HCT116 (cell line): Measurements from ENCODE around the gene CBX7. TPM values are rescaled to one million over a fixed set of nuclear protein-coding genes. Genes with fewer than 3 reads are reported as not detected.

Experiments used
- ATAC-seq: fragments of 200-7000 bp; cut with Tn5 transposase; 2 replicates; pipeline ENCODE4 v1.9.1; 2020; ENCODE audit warnings: mild to moderate bottlenecking, moderate library complexity
- BruUV-seq: library from RNA; stranded (reverse); fragments of 400-500 nt; replicated peaks from 2 replicates; lab custom pipeline; 2021; lab: Mats Ljungman, UMichigan
- CTCF ChIA-PET: fragments of 300-600 bp; sonication (Branson Sonifier 250); formaldehyde crosslinking; loops from one replicate; lab custom pipeline; 2021; ENCODE audit warnings: antibody characterized with exemption; lab: Charles Lee
- POLR2A ChIA-PET: fragments of 300-600, 350-600 bp; sonication (Branson Sonifier 250); formaldehyde crosslinking; loops from one replicate; lab custom pipeline; 2021; ENCODE audit warnings: antibody characterized with exemption; lab: Charles Lee
- RAD21 ChIA-PET, 2 experiments: fragments of 300-600 bp; sonication (Branson Sonifier 250); formaldehyde crosslinking; loops; one replicate each; lab custom pipeline; 2023; ENCODE audit warnings: low total read pairs in 2 of 2; ENCODE audit not compliant: uncharacterized antibody in 2 of 2, unreplicated experiment in 2 of 2, low non-redundant PET in 1 of 2; lab: Charles Lee
- DNase-seq: peaks from one replicate; pipeline ENCODE4 v3.0.0-alpha.2; 2010; ENCODE audit warnings: low read depth, low spot score
- H2AFZ ChIP-seq: fragments of 200-600 bp; shearing (Covaris generic), sonication (generic); 2 replicates; pipeline ENCODE4 v1.6.1; 2017; ENCODE audit warnings: low read depth, mixed run types, mixed read lengths, antibody characterized with exemption, low read length; ENCODE audit not compliant: poor library complexity, severe bottlenecking
- H3K27ac ChIP-seq: 2 replicates; pipeline ENCODE4 v1.5.1; 2012; ENCODE audit warnings: low read depth, low read length
- H3K27me3 ChIP-seq: fragments of 200-600 bp; sonication (generic); 2 replicates; pipeline ENCODE4 v1.6.1; 2016; ENCODE audit warnings: mixed run types, low read length, mixed read lengths; ENCODE audit not compliant: insufficient read depth
- H3K36me3 ChIP-seq, 2 experiments: fragments of 200-500 bp in 1 of 2; fragments of 200-600 bp in 1 of 2; sonication (Bioruptor generic) in 1 of 2; sonication (generic) in 1 of 2; 2 replicates each; pipeline versions ENCODE4 v1.5.1 to v1.6.1; 2014 to 2016; ENCODE audit warnings: low read length in 2 of 2, inconsistent platforms in 1 of 2, mixed read lengths in 1 of 2, mixed run types in 1 of 2; ENCODE audit not compliant: insufficient read depth in 2 of 2, control insufficient read depth in 1 of 2
- H3K4me1 ChIP-seq, 2 experiments: fragments of 200-600 bp in 1 of 2; sonication (generic) in 1 of 2; 2 replicates each; pipeline versions ENCODE4 v1.5.1 to v1.6.1; 2012 to 2017; ENCODE audit warnings: low read length in 2 of 2, inconsistent platforms in 1 of 2, mild to moderate bottlenecking in 1 of 2, mixed read lengths in 1 of 2, mixed run types in 1 of 2, moderate library complexity in 1 of 2; ENCODE audit not compliant: insufficient read depth in 2 of 2, control insufficient read depth in 1 of 2
- H3K4me2 ChIP-seq: fragments of 200-600 bp; sonication (generic); 2 replicates; pipeline ENCODE4 v1.6.1; 2017; ENCODE audit warnings: mixed run types, low read length, mixed read lengths
- H3K4me3 ChIP-seq, 2 experiments: fragments of 200-600 bp in 1 of 2; sonication (generic) in 1 of 2; replicated peaks in 1 of 2; 2 replicates each; pipeline ENCODE4 v1.5.1; 2011 to 2016; ENCODE audit warnings: low read length in 2 of 2, control low read depth in 1 of 2, low read depth in 1 of 2, mild to moderate bottlenecking in 1 of 2, mixed read lengths in 1 of 2, mixed run types in 1 of 2
- H3K79me2 ChIP-seq: fragments of 200-600 bp; sonication (generic); 2 replicates; pipeline ENCODE4 v1.6.1; 2017; ENCODE audit warnings: mild to moderate bottlenecking, mixed run types, low read length, moderate library complexity, mixed read lengths; ENCODE audit not compliant: insufficient read depth
- H3K9ac ChIP-seq: fragments of 200-600 bp; sonication (generic); 2 replicates; pipeline ENCODE4 v1.6.1; 2016; ENCODE audit warnings: low read length, mixed read lengths
- H3K9me2 ChIP-seq: fragments of 200-600 bp; sonication (generic), shearing (Covaris generic); 2 replicates; pipeline ENCODE4 v1.6.1; 2017; ENCODE audit warnings: mixed run types, mild to moderate bottlenecking, moderate library complexity; ENCODE audit not compliant: insufficient read depth
- H3K9me3 ChIP-seq, 2 experiments: fragments of 200-500 bp in 1 of 2; fragments of 200-600 bp in 1 of 2; sonication (Bioruptor generic) in 1 of 2; sonication (generic) in 1 of 2; 2 replicates each; pipeline ENCODE4 v1.6.1; 2014 to 2017; ENCODE audit warnings: low read length in 2 of 2, mixed read lengths in 2 of 2, inconsistent platforms in 1 of 2, low read depth in 1 of 2, mild to moderate bottlenecking in 1 of 2, mixed run types in 1 of 2, moderate library complexity in 1 of 2; ENCODE audit not compliant: control insufficient read depth in 1 of 2, insufficient read depth in 1 of 2
- H4K20me1 ChIP-seq: fragments of 200-600 bp; sonication (generic), shearing (Covaris generic); 2 replicates; pipeline ENCODE4 v1.6.1; 2017; ENCODE audit warnings: mixed run types, mild to moderate bottlenecking, moderate library complexity; ENCODE audit not compliant: insufficient read depth
- ATF3 ChIP-seq: IDR thresholded peaks from 2 replicates; pipeline ENCODE4 v1.6.1; 2012
- CBX3 ChIP-seq: IDR thresholded peaks from 2 replicates; pipeline ENCODE4 v1.6.1; 2012; ENCODE audit warnings: low read depth
- CEBPB ChIP-seq: IDR thresholded peaks from 2 replicates; pipeline ENCODE4 v1.6.1; 2012; ENCODE audit warnings: low read depth
- EGR1 ChIP-seq: IDR thresholded peaks from 2 replicates; pipeline ENCODE4 v1.6.1; 2012; ENCODE audit warnings: low read depth
- EZH2 ChIP-seq: fragments of 200-600 bp; sonication (generic); IDR thresholded peaks from 2 replicates; pipeline ENCODE4 v1.6.1; 2017; ENCODE audit warnings: antibody characterized with exemption, mixed run types
- EZH2phosphoT487 ChIP-seq: fragments of 200-600 bp; IDR thresholded peaks from 2 replicates; pipeline ENCODE4 v1.6.1; 2018; ENCODE audit warnings: antibody characterized with exemption, borderline replicate concordance
- JUND ChIP-seq: IDR thresholded peaks from 2 replicates; pipeline ENCODE4 v1.6.1; 2012
- POLR2A ChIP-seq: IDR thresholded peaks from 2 replicates; pipeline ENCODE4 v1.7.0; 2011; ENCODE audit warnings: borderline replicate concordance; ENCODE audit not compliant: insufficient read depth, insufficient read length; ENCODE audit errors: extremely low read depth
- POLR2AphosphoS5 ChIP-seq: IDR thresholded peaks from 2 replicates; pipeline ENCODE4 v1.6.1; 2011; ENCODE audit warnings: mild to moderate bottlenecking, low read depth, low read length, moderate library complexity
- RAD21 ChIP-seq: IDR thresholded peaks from 2 replicates; pipeline ENCODE4 v1.6.1; 2012; ENCODE audit warnings: low read depth, mild to moderate bottlenecking
- REST ChIP-seq: IDR thresholded peaks from 2 replicates; pipeline ENCODE4 v1.6.1; 2012; ENCODE audit warnings: low read depth
- SIN3A ChIP-seq: IDR thresholded peaks from 2 replicates; pipeline ENCODE4 v1.6.1; 2012; ENCODE audit warnings: low read depth
- SP1 ChIP-seq: IDR thresholded peaks from 2 replicates; pipeline ENCODE4 v1.6.1; 2012; ENCODE audit warnings: low read depth
- SRF ChIP-seq: IDR thresholded peaks from 2 replicates; pipeline ENCODE4 v1.6.1; 2012; ENCODE audit warnings: low read depth
- YY1 ChIP-seq: IDR thresholded peaks from 2 replicates; pipeline ENCODE4 v1.6.1; 2011; ENCODE audit warnings: low read length, low read depth, moderate library complexity, mild to moderate bottlenecking; ENCODE audit not compliant: insufficient replicate concordance; ENCODE audit errors: extremely low read depth
- ZFX ChIP-seq: fragments of 450-650 bp; IDR thresholded peaks from 2 replicates; pipeline ENCODE4 v1.6.1; 2017
- intact Hi-C: fragments of 100-400 bp; cut with micrococcal nuclease; formaldehyde crosslinking; loops from 2 replicates; pipeline ENCODE4 v1.10.0; 2022
- total RNA-seq: library from RNA; stranded (reverse); gene quantifications from one replicate; pipeline ENCODE4 v1.2.1, GENCODE V29; 2021; ENCODE audit not compliant: unreplicated experiment

The CBX7 gene
- total RNA-seq, 1 experiment from 2014 or later = 20.1 TPM

DNA sequence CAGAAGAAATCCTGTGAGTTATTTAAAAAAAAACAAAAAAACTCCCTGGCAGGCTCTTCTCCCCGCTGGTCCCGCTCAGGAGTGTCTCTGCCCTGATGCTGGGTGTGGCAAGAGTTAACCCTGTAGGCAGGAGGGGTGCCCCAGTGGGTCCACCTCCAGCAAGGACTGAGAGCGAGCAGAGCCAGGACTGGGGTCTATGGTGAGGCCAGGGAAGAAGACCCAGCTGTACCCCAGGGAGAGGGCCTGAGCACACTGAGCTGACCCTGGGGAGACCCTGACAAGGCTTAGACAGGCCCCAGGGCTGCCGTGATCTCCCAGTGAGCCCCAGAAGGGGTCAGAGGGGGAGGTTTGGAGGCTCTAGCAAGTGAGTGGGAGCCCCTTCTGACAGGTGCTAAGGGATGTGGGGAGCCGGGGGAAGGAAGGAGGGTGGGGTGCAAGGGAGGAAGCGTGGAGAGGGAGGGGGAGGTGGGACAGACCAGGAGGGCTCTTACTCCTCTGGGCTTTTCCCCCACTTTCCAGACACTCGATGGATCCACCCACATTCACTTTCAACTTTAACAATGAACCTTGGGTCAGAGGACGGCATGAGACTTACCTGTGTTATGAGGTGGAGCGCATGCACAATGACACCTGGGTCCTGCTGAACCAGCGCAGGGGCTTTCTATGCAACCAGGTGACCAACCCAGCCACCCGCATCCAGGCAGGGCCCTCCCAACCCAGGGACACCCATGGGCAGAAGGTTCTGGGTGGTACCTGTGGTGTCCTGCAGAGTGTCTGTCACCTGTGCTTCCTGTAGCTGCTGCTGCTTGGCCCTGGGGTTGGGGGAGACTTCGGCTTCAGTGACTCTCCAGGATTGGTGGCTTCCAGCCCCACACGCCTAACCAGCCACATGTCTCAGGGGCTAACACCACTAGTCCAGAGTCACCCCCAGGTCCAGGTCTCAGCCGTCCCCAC lies 69.0 kb downstream of the CBX7 start:
- CTCF ChIA-PET = no interaction called here
- H3K9me2 ChIP-seq = no peaks in the 10 kb centered on the region
- DNase-seq (no peak), ATAC-seq (no peak)
- H3K4me1 ChIP-seq = peaks cover 0 to 6% of the 10 kb centered on the region in 2 experiments; a peak in 1 of 4 replicates
- RAD21 ChIA-PET = no interaction called here
- H3K36me3 ChIP-seq = no peaks in the 10 kb centered on the region
- H4K20me1 ChIP-seq = no peaks in the 10 kb centered on the region
- no peaks in the 10 kb centered on the region for H3K9me3 ChIP-seq
- no peaks in the 10 kb centered on the region for H3K79me2 ChIP-seq
- TF ChIP-seq RAD21 (no peak), CBX3 (no peak), JUND (no peak), YY1 (no peak), ATF3 (no peak), SP1 (no peak)
- no peak overlapping the region for H3K27ac ChIP-seq
- H3K9ac ChIP-seq = no peak overlapping the region
- BruUV-seq = no TSS peak
- H3K4me3 ChIP-seq = no peak overlapping the region
- no peaks in the 10 kb centered on the region for H3K27me3 ChIP-seq
- POLR2A ChIA-PET = no interaction called here
- H2AFZ ChIP-seq = no peak overlapping the region
- no peak overlapping the region for H3K4me2 ChIP-seq
- intact Hi-C loops = no loop called here

DNA sequence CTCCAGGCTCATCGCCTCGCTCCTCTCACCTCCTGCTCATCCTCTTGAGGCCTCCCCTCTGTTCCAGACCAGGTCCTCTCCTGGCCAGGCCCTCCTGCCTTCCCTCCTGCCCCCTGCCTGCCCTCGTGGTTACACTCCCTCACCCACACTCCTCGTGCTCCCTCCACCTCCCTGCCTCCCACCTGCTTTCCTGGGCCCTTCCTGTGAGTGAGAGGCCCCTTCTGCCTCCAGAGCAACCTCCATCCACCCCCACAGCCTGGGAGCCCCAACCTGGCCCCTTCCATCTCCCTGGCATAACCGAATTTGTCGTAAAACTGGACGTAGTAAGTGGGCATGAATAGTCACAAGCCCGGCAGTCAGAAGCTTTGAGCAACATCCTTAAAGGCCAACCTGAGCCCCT lies 70.9 kb downstream of the CBX7 start:
- ATAC-seq (no peak), DNase-seq (no peak)
- no peaks in the 10 kb centered on the region for H3K36me3 ChIP-seq
- no peak overlapping the region for H3K9ac ChIP-seq
- no TSS peak for BruUV-seq
- H3K79me2 ChIP-seq = no peaks in the 10 kb centered on the region
- H3K4me1 ChIP-seq = no peaks in the 10 kb centered on the region
- no peak overlapping the region for H3K4me2 ChIP-seq
- no peaks in the 10 kb centered on the region for H3K9me3 ChIP-seq
- RAD21 ChIA-PET = no interaction called here
- no peak overlapping the region for H3K27ac ChIP-seq
- no peaks in the 10 kb centered on the region for H4K20me1 ChIP-seq
- H3K9me2 ChIP-seq = no peaks in the 10 kb centered on the region
- intact Hi-C loops = no loop called here
- POLR2A ChIA-PET = no interaction called here
- no peak overlapping the region for H2AFZ ChIP-seq
- no peaks in the 10 kb centered on the region for H3K27me3 ChIP-seq
- CTCF ChIA-PET = no interaction called here
- H3K4me3 ChIP-seq = no peak overlapping the region
- TF ChIP-seq CEBPB (no peak), JUND (no peak), EZH2phosphoT487 (no peak), EZH2 (no peak), SIN3A (no peak), SRF (no peak), POLR2A (no peak), YY1 (no peak), SP1 (no peak), ZFX (no peak), RAD21 (no peak), EGR1 (no peak), ATF3 (no peak), REST (no peak), POLR2AphosphoS5 (no peak)
